ENCODE results near the gene CHMP6.

CHMP6 gene

GRCh38 chr17:80971704-80972304 is 19.8 kb upstream of the CHMP6 start:
- no peak for DNase-seq

DNA sequence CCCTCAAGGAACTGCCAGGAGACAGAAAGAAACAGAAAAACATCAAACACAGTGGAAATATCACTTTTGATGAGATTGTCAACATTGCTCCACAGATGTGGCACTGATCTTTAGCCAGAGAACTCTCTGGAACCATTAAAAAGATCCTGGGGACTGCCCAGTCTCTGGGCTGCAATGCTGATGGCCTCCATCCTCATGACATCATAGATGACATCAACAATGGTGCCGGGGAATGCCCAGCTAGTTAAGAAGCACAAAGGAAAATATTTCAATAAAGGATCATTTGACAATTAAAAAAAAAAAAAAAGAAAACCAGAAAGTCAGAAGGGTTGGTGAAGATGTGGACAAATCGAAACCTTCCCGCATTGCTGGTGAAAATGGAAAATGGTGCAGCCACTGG is 14.9 kb upstream of the CHMP6 start:
- DNase-seq, result no peak

DNA sequence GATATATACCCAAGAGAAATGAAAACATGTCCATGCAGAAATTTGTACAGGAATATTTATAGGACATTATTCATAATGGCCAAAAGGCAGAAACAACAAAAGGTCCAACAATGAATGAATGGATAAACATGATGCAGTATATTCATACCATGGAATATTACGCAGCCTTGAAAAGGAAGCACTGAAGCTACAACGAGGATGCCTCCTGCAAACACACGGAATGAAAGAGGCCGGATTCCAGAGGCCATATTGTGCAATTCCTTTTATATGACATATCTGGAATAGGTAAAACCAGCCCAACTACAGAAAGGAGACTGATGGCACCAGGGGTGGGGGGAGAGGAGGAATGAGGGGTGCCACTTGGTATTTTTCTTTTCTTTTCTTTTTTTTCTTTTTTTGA is 14.5 kb upstream of the CHMP6 start:
- no peak for DNase-seq

DNA sequence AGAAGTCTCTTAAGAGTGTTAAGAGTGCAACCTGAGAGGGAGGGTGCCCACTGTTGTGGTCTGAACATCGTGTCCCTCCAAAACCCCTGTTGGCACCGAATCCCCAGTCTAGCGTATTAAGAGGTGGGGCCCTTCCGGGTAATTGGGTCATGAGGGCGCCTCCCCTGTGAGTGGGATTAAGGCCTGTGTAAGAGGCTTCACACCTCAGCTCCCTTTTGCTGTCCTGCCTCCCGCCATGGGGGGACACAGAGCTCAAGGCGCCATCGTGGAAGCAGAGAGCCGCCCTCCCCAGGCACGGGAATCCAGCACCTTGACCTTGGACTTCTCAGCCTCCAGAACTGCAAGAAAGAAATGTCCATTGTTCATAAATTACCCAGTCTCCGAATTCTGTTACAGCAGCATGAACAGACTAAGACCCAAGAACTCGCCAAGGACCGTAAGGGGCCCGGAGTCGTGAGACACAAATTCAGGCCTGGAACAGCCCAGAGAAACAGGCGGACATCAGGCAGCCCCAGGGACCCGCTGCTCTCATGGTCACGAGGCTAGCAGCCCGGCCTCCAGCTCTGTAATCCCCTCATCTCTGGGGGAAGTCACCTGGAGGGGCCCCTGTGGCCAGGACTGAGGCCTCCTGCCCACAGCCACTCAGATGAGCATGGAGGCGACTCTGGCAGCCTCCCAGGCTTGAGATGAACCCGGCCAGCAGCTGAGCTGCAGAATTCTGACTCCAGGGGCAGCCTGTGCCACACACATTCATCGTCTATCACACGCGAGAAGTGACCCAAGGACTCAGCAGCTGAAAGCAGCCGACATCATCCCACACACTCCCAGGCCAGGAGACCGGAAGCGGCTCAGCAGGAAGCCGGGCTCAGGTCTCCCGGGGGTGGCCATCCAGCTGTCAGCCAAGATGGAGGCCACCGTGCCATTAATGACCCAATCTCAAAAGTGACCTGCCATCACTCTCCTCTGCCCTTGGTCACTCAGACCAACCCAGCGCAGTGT is 12.8 kb upstream of the CHMP6 start:
- DNase-seq, result no peak

- DNase-seq, result no peak
These were observed 11.9 kb upstream of the CHMP6 start for GRCh38 chr17:80979547-80980378.

DNA sequence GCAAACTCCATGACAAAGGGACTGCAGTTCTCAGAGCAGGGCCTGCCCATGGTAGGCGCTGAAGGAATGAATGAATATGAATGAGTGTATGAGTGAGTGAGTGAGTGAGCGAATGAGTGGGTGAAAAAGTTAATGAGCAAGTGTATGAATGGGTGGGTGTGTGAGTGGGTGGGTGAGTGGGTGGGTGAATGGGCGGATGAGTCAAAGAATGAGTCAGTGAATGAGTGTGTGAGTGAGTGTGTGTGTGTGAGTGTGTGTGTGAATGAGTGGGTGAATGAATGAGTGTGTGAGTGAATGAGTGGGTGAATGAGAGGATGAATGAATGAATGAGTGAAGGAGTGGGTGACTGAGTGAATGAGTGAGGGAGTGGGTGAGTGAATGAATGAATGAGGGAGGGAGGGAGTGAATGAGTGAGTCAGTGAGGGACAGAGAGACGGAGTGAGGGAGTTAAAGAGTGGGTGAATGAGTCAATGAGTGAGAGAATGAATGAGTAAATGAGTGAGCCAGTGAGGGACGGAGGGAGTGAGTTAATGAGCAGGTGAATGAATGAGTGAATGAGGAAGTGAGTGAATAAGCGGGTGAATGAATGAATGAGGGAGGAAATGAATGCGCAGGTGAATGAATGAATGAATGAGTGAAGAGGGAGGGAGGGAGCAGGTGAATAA is 11.1 kb upstream of the CHMP6 start:
- DNase-seq, result no peak

DNA sequence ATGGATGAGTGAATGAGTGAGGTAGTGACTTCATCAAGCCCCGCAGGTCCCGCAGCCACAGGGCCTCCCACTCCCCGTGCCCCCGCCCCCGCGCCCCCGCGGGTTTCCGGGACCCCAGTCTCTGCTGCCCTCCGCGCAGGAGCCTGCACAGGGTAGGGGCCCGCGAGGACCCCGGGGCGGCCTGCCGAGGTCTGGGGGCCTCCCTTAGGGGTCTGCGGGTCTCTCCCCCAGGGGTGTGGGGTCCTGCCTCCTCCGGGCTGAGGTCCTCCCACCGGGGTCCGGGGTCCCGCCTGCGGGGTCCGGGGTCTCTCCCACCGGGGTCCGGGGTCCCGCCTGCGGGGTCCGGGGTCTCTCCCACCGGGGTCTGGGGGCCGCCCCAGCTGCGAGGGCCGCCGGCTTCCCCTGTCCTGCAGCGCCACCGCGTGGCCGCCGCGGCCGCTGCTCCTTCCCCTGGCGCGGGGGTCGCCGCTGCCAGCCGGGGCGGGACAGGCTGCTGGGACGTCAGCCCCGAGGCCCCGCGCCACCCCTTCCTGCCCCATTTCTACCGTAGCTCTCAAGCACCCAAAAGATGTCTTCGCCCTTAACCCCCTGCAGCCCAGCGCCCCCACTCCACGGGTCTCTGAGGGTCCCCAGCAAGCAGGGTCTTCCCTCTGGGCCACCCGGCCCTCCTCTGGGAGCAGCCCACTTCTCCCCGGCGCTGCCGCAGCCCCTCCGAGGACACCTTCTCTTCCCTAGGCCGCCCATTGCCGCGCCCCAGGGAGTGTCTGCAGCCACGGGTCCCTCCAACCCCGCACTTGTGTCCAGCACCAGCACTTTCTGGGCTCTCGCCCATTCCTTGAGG is 10.4 kb upstream of the CHMP6 start:
- no peak for DNase-seq

GRCh38 chr17:80981929-80982425 is 9.7 kb upstream of the CHMP6 start:
- no peak for DNase-seq

DNA sequence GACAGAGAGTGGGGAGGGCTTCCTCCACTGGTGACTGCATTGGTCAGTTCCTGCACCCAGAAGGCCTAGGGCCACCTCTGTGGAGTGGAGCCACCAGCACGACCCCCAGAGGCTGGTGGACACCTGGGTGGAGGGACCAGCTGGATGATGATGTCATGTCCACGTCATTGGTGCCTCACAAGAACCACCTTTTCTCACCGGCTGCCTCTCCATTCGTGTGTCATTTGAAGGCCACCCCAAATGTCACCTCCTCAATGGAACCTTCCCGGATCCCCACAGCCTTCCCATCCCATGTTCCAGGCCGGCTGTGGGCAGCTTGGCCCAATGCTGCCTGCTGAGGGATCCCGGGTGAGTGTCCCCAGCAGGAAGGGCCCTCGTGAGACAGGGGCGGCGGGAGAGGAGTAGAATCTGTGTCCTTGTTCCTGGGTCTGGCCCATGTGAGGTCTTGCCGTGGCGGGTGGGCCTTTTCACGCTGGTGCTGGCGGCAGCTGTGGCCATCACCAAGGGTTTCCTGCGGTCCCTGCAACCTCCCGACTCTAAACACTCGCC is 9.1 kb upstream of the CHMP6 start:
- no peak for DNase-seq

GRCh38 chr17:80983545-80983944 is 8.1 kb upstream of the CHMP6 start:
- no peak for DNase-seq

GRCh38 chr17:80984749-80985148 is 6.9 kb upstream of the CHMP6 start:
- no peak for DNase-seq

DNA sequence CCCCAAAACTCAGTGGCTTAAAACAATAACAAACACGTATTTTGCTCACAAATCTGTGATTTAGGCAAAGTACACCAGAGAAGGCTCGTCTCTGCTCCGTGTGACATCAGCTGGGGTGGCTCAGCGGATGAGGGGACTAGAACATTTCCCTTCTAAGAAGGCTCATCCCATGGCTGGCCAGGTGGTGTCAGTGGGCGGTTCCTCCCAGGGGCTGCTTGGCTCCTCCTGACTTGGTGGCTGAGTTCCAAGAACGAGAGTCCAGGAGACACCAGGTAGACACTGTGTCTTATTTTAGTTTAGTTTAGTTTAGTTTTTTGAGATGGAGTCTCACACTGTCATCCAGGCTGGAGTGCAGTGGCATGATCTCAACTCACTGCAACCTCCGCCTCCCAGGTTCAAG is 5.6 kb upstream of the CHMP6 start:
- no peak for DNase-seq

- no peak for DNase-seq
These were observed 4.7 kb upstream of the CHMP6 start for GRCh38 chr17:80986816-80987475.

- no peak for DNase-seq
These were observed 3.6 kb upstream of the CHMP6 start for GRCh38 chr17:80987941-80988461.

DNA sequence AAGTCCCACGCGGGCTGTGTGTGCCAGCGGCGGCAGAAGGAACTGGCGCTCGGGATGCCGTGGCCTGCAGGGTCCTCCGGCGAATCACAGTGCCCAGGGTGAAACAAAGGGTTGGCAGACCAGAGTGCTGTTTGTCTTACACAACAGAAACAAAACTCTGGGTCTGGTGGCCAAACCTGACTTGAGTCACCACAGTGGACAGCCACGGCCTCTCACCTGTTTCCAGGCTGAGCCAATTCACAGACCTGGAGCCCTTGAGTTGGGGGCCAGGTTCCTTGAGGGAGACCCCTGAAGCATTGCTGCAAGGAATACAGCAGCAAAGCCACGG is 2.1 kb upstream of the CHMP6 start:
- DNase-seq, result no peak

- DNase-seq, result no peak
These were observed 558 bp upstream of the CHMP6 start for GRCh38 chr17:80990921-80991644.

DNA sequence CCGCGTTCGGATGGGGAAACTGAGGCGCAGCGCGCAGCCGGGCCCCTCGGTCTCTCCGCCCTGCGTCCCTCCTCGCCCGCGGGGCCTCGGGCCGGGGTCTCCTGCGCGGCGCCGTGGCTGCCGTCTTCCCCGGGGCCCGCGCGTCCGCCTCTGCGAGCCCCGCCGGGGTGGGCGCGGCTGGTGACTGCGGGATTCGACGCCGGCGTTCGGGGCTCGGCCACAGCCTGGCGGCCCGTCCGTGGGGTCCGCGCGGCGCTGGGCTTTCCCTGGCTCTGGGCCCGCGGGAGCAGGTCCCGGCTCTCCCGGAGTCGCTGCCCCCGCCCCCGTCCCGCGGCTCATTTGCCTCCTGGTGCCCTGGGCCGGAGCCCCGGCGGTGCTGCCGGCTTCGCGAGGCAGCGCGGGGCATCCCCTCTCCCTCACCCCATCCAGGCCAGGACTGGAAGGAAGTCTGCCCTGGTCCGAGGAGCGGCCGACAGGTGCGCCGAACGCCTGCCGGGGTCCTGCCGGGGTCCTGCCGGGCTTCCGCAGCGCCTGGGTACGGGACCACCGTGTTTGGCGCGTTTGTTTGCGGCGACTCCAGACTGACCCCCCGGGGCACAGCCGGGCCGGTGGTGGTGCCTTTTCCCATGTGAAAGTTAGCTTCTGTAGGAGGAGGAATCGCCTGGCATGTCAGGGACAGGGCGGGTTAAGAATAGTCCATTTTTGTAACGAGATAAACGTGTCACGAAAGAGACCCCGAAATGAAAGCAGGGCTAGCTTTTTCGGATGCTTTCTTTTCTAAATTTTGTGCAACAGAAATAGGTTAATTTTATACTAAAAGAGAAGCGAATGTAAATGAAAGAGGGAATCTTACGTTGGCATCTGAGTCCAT is 671 bp downstream of the CHMP6 start:
- no peak for DNase-seq

DNA sequence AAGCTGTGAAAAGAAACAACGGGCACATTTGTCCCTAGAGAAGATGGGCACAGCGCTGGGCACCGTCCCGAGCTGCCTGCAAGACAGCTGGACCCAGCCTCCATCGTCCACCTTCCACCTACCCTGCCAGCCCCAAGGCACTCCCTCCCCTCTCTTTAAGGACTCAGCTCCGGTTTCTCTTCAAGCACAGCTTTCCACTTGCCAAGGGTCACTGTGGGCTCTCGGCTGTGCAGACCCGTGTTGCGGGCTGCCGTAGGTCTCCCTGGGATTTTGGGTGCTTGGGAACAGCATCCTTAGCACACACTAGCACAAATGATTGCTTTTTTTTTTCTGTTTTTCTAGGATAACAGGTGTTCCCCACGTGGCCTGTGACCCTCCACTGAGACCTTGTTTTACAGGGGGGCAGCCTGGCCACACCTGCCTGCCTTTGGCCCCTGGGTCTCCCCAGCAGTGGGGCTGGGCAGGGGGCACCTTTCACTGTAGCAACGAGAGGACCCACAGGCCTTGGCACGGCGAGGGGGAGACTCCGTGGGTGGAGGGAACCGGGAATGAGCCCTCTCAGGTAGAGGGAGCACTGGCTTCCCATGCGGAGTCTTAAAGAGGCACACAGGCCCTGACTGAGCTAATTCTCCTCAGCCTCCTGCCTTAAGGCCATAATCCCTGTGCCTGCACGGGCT is 1.4 kb downstream of the CHMP6 start:
- DNase-seq, result no peak

Data from activated effector memory CD4-positive, alpha-beta T cell treated with Interleukin-2 at 50 U/mL for 16 hours (primary cell).